TTC549 (cell line): Measurements from ENCODE around the gene MAPT.
"Not testable (repeated sequence)": the region's sequence is repeated elsewhere in the genome, so short reads cannot be mapped to it uniquely, and the experiment has no call there.

Experiments
- FAIRE-seq: peaks from 2 replicates; lab custom pipeline; 2012; peaks lifted over from hg19 to GRCh38; lab: Jason Lieb, UNC

Gene MAPT

GRCh38 chr17:45929344-45929743, 35.0 kb downstream of the MAPT start:
- no peak for FAIRE-seq

GRCh38 chr17:45930420-45930951, 36.1 kb downstream of the MAPT start:
- no peak for FAIRE-seq

DNA sequence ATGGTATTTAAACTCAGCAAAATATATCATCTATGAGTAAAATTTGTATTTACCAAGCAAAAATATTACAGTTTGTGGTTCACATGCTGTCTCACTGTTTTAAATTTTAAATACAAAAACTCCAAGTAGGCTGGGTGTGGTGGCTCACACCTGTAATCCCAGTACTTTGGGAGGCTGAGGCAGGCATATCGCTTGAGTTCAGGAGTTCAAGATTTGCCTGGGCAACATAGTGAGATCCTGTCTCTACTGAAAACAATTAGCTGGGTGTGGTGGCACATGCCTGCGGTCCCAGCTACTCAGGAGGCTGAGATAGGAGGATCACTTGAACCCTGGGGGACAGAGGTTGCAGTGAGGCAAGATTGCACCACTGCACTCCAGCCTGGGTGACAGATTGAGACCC, 37.3 kb downstream of the MAPT start:
- no peak for FAIRE-seq

DNA sequence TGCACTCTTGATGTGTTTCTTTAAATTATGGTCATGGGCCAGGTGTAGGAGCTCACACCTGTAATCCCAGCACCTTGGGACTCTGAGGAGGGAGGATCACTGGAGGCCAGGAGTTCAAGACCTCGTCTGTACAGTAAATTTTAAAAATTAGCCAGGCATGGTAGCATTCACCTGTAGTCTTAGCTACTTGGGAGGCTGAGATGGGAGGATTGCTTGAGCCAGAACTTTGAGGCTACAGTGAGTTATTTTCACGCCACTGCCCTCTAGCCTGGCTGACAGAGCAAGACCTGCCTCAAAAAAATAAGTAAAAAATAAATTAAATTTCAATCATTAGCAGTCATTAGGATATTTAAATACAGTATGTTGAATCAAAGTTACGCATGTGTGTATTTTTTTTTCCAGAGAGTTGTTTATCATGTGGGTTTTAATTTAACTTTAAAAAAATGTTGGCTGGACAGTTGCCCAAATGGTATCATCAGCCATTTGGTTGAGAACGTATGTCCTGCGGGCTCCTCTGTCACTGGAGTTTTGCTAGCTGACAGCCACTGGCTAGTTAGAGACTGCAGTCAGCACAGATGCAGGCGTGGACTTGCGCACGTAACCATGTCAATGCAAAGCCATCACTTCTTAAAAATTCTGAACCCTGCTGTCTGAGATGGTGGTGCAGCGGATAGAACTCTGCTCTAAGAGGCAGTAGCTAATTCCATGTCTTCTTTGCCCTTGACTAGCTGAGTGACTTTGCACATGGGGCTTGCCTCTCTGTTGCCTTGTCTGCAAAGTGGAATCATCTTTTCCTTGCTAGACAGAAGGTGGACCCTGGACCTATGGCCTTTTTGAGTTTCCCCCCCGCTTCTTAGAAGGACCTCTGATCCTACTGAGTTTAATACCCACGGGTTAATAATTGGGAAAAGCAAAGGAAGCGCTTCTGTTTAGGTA, 40.0 kb downstream of the MAPT start:
- FAIRE-seq, result no peak

- no peak for FAIRE-seq
Observed at GRCh38 chr17:45935197-45935709, 40.9 kb downstream of the MAPT start.

DNA sequence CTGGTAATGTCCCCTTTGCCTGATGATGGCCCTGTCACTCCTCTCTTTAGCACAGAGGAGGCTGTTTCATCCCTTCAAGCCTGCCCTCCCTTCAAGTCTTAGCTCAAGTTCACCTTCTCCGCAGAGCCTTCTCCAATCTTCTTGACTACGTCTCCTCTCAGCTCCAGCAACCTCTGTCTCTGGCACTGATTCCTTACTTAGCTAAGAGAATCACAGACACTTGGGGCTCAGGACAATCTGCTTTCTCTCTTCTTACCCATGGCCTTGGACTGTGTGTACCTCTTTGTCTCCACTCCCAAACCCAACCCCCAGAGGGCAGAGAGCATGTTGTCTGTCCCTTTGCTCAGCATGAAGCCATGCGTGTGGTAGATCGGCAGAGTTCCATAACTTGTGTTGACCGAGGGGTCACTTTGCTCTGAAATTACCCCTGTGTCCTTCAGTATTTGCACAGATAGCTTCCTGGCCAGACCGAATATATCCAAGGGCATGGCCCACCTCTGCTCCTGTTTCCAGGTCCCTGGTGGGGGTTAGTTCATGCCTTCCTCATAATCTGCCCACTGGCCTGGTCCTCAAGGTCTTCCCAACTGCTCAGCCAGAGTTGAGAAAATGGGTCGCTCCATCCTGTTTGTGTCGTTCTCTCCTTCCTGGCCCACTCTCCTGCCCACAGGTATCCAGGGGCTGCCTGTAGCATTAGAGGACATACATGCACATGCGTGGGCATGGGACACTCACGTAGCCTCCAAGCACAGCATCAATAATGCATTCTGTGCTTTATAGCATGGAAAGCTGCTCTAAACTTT, 41.6 kb downstream of the MAPT start:
- FAIRE-seq, result no peak

GRCh38 chr17:45936610-45937009, 42.3 kb downstream of the MAPT start:
- FAIRE-seq, result no peak

- FAIRE-seq, result not testable (repeated sequence)
Observed at GRCh38 chr17:45937186-45937585, 42.8 kb downstream of the MAPT start.

DNA sequence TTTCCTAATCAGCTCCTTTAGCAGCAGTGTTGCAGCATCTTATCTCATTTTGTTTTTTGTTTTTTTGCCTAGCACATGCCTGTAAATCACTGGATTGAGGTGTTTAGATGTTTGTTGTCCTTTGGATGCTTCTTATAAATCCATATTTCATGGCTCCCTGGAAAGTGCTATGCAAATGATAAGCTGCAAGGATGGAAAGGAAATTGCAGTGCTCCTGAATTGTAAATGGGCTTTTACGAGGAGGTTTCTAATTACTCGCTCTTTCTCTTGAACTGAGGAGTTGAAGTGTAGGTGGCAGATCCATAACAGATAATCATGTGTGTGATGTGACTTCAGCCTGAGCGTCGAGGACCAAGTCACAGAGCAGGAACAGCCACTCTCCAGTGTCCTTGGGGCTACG, 45.0 kb downstream of the MAPT start:
- FAIRE-seq, result no peak

DNA sequence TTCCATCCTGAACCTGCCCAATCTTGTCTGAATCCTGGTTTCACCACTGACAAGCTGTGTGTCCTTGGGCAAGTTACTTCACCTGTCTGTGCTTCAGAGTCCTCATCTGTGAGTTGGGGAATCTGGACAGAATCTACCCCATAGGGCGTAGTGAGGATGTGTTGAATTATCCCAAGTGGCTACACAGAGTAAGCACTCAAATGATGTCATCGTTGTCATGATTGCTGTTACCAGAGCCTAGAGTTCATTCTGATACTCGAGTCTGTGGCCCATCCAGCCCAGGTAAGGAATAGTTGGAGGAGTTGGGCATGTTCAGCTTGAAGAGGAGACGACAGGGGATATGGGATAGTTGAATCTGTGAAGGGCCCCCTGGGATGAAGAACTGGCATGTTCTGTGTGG, 45.9 kb downstream of the MAPT start:
- FAIRE-seq, result no peak

GRCh38 chr17:45940826-45941225, 46.5 kb downstream of the MAPT start:
- FAIRE-seq, result no peak

GRCh38 chr17:45941395-45941794, 47.0 kb downstream of the MAPT start:
- no peak for FAIRE-seq

GRCh38 chr17:45942284-45942683, 47.9 kb downstream of the MAPT start:
- FAIRE-seq, result no peak

DNA sequence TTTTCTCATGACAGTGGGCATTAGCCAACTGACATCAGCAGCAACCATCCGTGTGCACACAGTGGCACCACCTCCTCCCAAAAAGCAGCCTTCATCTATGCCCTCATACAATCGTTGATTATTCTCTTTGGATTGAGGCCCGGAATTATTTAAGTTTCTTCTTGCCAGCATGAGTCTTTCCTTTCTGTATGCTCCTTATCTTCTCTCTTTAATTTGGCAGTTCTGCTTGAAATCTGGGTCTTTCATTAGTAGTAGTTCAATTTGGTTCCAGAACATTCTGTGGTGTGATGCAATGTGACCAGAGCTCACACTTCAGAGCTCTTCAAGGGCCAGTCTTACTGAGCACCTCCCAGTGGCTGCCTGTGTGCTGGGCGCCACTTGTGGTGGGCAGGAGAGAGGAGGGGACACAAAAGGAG, 52.5 kb downstream of the MAPT start:
- FAIRE-seq, result no peak

DNA sequence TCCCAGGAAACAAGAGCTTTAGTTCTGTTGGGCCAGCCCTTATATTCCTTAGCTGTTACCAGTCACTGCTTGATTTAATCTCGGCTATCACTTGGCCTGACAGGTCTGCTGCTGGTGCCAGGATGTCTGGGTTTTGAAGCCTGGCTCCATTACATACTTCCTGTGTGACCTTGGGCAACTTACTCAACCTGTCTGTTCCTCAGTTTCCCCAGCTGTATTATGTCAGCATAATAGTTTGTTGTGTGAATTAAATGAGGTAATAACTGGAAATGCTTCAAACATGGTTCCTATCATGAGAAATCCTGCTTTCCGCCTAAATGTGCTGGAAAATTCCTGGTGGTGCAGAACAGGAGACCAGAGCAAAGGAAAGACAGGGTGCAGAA, 54.1 kb downstream of the MAPT start:
- no peak for FAIRE-seq

- FAIRE-seq, result no peak
Observed at GRCh38 chr17:45948881-45949624, 54.7 kb downstream of the MAPT start.

DNA sequence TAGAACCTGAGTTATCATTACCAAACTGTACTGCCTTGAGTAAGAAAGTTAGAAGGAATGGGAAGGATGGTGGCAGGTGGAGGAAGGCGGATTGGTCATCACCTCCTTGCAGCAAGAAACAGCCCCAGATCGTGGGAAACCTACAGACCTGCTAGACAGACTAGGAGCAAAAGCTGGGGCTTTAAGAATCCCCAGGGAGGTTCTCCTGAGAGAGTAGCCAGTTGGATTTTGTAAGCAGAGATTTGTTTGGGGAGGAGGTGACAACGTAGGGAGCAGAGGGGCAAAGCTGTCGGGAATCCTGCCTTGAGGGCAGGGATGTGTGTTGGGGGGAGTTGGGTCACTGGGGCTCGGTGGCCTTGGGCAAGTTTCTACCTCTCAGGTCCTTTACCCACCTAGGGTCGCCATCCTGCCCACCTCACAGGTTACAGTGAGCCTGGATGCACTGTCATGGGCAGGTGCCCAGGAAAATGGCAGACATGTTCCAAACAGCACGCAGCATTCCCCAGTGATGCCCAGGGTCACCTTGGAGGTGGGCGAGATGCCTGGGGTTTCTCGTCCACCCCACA, 55.5 kb downstream of the MAPT start:
- FAIRE-seq, result no peak

DNA sequence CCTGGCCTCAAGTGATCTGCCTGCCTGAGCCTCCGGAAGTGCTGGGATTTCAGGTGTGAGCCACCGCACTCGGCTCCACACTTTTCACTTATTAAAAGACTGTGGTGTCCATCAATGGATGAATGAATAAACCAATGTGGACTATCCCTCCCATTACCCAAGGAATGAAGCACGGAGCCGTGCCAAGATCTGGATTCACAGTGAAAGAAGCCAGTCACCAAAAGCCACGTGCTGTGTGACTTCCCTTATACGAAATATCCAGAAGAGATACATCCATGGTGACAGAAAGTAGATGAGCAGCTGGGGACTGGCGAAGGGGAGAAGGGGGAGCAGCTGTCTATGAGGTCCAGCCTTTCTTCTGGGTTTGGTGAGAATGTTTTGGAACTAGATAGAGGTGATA, 56.5 kb downstream of the MAPT start:
- FAIRE-seq, result no peak

- no peak for FAIRE-seq
Observed at GRCh38 chr17:45951403-45951802, 57.0 kb downstream of the MAPT start.

- no peak for FAIRE-seq
Observed at GRCh38 chr17:45951941-45952340, 57.6 kb downstream of the MAPT start.

- no peak for FAIRE-seq
Observed at GRCh38 chr17:45952814-45953320, 58.5 kb downstream of the MAPT start.

DNA sequence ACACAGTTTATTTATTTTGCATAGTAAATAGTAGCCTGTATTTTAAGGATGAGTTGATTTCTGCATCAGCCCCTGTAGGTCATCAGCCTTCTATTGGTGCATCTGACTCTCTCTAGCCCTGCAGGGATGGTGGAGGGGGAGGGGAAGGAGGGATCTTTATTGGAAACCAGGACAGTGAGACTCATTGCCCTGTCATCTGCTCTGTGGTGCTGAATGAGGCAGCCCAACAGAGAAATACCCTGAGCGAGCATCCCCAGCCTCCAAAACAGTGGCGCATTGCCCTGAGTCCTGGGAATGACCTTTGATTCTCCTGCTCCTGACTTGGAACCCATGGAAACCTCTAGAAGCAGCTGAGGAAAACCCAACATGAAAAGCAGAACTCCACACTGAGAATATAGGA, 59.2 kb downstream of the MAPT start:
- FAIRE-seq, result no peak
